ENCODE measurements around the gene CNIH2. TPM values are rescaled to one million over a fixed set of nuclear protein-coding genes. Genes with fewer than 3 reads are reported as not detected.

Gene CNIH2
- total and polyA plus RNA-seq, 2 experiments from 2014 or later: 4.3 to 9.2 TPM

- TF ChIP-seq EZH2phosphoT487 (IDR thresholded peaks at IDR 0.05; ENCODE audit: unreplicated experiment): no peak
- TF ChIP-seq ETS1 (IDR thresholded peaks at IDR 0.05): no peak
- no peak for TF ChIP-seq ZNF114 (CRISPR knock-in tag; IDR thresholded peaks at IDR 0.05)
- TF ChIP-seq POLR2AphosphoS5 (IDR thresholded peaks at IDR 0.05; ENCODE audit: low read depth): no peak
- TF ChIP-seq ZNF331 (CRISPR knock-in tag; IDR thresholded peaks at IDR 0.05; ENCODE audit: low read depth): no peak
- no peak for TF ChIP-seq REST (IDR thresholded peaks at IDR 0.05; ENCODE audit: unreplicated experiment)
- no peaks in the 10 kb centered on the region for H3K79me2 ChIP-seq (replicated peaks; ENCODE audit: insufficient read depth)
- H3F3A ChIP-seq (replicated peaks; ENCODE audit: low read depth): 0 out of 2 replicates have a peak, but pooled peaks cover 11% of the 10 kb centered on the region
- Mint-ChIP-seq H3K4me1 (peaks cover 32% of the 10 kb centered on the region), H3K27me3 (ENCODE audit: insufficient read depth, low read depth, poor library complexity) (peaks cover 25% of the 10 kb centered on the region), H3K27ac (no peak overlapping the region), H3K4me3 (peak overlapping the region; percentile 13; the same call in 1 of the 3 replicates), H3K36me3 (ENCODE audit: low read depth) (no peaks in the 10 kb centered on the region; the same call in 1 of the 3 replicates), H3K9me3 (no peaks in the 10 kb centered on the region)
- ATAC-seq (no peak), DNase-seq (ENCODE audit: low spot score) (peak; percentile 34)
- H2AFZ ChIP-seq: no peak overlapping the region
- H3K4me1 ChIP-seq (ENCODE audit: insufficient read depth): peaks cover 9% of the 10 kb centered on the region
- H3K4me2 ChIP-seq: no peak overlapping the region
- no peaks in the 10 kb centered on the region for H3K9me2 ChIP-seq (ENCODE audit: insufficient read depth)
- H4K20me1 ChIP-seq (replicated peaks; ENCODE audit: insufficient read depth): no peaks in the 10 kb centered on the region; the same call in none of the 2 replicates
- H3K4me3 ChIP-seq: no peak overlapping the region
- H3K36me3 ChIP-seq (ENCODE audit: insufficient read depth): no peaks in the 10 kb centered on the region
- no peaks in the 10 kb centered on the region for H3K27me3 ChIP-seq (ENCODE audit: insufficient read depth)
- no peak overlapping the region for H3K27ac ChIP-seq (ENCODE audit: low read depth)
Measured at GRCh38 chr11:66281001-66281400, 3.0 kb downstream of the CNIH2 start.

- peaks cover 9% of the 10 kb centered on the region for H3K4me1 ChIP-seq (ENCODE audit: insufficient read depth)
- H3K27me3 ChIP-seq (ENCODE audit: insufficient read depth): no peaks in the 10 kb centered on the region
- peak overlapping the region; percentile 43 for H3K4me3 ChIP-seq
- 0 out of 2 replicates have a peak, but pooled peaks cover 11% of the 10 kb centered on the region for H3F3A ChIP-seq (replicated peaks; ENCODE audit: low read depth)
- H3K36me3 Mint-ChIP-seq (ENCODE audit: low read depth): no peaks in the 10 kb centered on the region; the same call in 2 of the 3 replicates
- TF ChIP-seq CREB1 (CRISPR knock-in tag; IDR thresholded peaks at IDR 0.05; ENCODE audit: low read depth) (no peak), EZH2phosphoT487 (IDR thresholded peaks at IDR 0.05; ENCODE audit: unreplicated experiment) (no peak), JUNB (IDR thresholded peaks at IDR 0.05; ENCODE audit: unreplicated experiment) (no peak), ETS1 (IDR thresholded peaks at IDR 0.05) (no peak), ZNF114 (CRISPR knock-in tag; IDR thresholded peaks at IDR 0.05) (no peak)
- no peaks in the 10 kb centered on the region for H3K9me2 ChIP-seq (ENCODE audit: insufficient read depth)
- ATAC-seq (peak; percentile 7), DNase-seq (ENCODE audit: low spot score) (no peak)
- H3K79me2 ChIP-seq (replicated peaks; ENCODE audit: insufficient read depth): no peaks in the 10 kb centered on the region
- H3K36me3 ChIP-seq (ENCODE audit: insufficient read depth): no peaks in the 10 kb centered on the region; the same call in 1 of the 2 replicates
- H3K4me1 Mint-ChIP-seq: peaks cover 32% of the 10 kb centered on the region
- H3K27ac ChIP-seq (ENCODE audit: low read depth): no peak overlapping the region
- H2AFZ ChIP-seq: no peak overlapping the region
- peak overlapping the region; percentile 65; the same call in 1 of the 2 replicates for H3K4me2 ChIP-seq
- H3K27me3 Mint-ChIP-seq (ENCODE audit: insufficient read depth, low read depth, poor library complexity): peaks cover 29% of the 10 kb centered on the region
- no peak overlapping the region for H3K27ac Mint-ChIP-seq
- H3K4me3 Mint-ChIP-seq: peak overlapping the region; percentile 23; the same call in 1 of the 3 replicates
- no peaks in the 10 kb centered on the region for H3K9me3 Mint-ChIP-seq
- no peaks in the 10 kb centered on the region; the same call in none of the 2 replicates for H4K20me1 ChIP-seq (replicated peaks; ENCODE audit: insufficient read depth)
Measured at GRCh38 chr11:66281776-66282467, 3.9 kb downstream of the CNIH2 start.

All from GM23338 (cell line).